Lower lobe of right lung (tissue), 2 donors: ENCODE results near the gene AMPD2. TPM values are rescaled to one million over a fixed set of nuclear protein-coding genes. Genes with fewer than 3 reads are reported as not detected.

Experiments
- ATAC-seq, 2 donors: fragments of 200-7000 bp; cut with Tn5 transposase; one replicate each; pipeline ENCODE4 v1.9.1; 2020 to 2022; ENCODE audit warnings: mild to moderate bottlenecking in 2 of 2, moderate library complexity in 2 of 2
- DNase-seq: peaks from one replicate; pipeline ENCODE4 v3.0.0-alpha.2; 2020
- H3K27ac ChIP-seq: fragments of 200-600 bp; one replicate; pipeline ENCODE4 v1.8.0; 2022
- H3K27me3 ChIP-seq: fragments of 200-600 bp; one replicate; pipeline ENCODE4 v1.8.0; 2022; ENCODE audit warnings: low read depth
- H3K36me3 ChIP-seq: fragments of 200-600 bp; one replicate; pipeline ENCODE4 v1.8.0; 2022; ENCODE audit warnings: mild to moderate bottlenecking
- H3K4me1 ChIP-seq: fragments of 200-600 bp; one replicate; pipeline ENCODE4 v1.8.0; 2022
- H3K4me3 ChIP-seq: fragments of 200-600 bp; one replicate; pipeline ENCODE4 v1.8.0; 2022; ENCODE audit warnings: mild to moderate bottlenecking
- H3K9me3 ChIP-seq: fragments of 200-600 bp; one replicate; pipeline ENCODE4 v1.8.0; 2022
- intact Hi-C: fragments of 100-400 bp; cut with DNase I; formaldehyde crosslinking; loops from one replicate; pipeline ENCODE4 v1.11.0; 2022
- total RNA-seq: library from RNA; stranded (reverse); fragmentation: NEBNext Ultra II Directional; extraction: Animal tissue kit (Norgen Biotek cat#: 25700); gene quantifications from one replicate; pipeline ENCODE4 v1.2.1, GENCODE V29; 2021
- TF ChIP-seq, protein P1 (sequence below): fragments of 200-600 bp; IDR thresholded peaks from one replicate; pipeline ENCODE4 v1.8.0; 2022; ENCODE audit warnings: antibody characterized with exemption, mild to moderate bottlenecking
- donor health status: DM: no; HTN: yes; CAD: no; lungs with severe emphysema.

The AMPD2 gene
- total RNA-seq, 1 donor from 2014 or later: 55.9 TPM

DNA sequence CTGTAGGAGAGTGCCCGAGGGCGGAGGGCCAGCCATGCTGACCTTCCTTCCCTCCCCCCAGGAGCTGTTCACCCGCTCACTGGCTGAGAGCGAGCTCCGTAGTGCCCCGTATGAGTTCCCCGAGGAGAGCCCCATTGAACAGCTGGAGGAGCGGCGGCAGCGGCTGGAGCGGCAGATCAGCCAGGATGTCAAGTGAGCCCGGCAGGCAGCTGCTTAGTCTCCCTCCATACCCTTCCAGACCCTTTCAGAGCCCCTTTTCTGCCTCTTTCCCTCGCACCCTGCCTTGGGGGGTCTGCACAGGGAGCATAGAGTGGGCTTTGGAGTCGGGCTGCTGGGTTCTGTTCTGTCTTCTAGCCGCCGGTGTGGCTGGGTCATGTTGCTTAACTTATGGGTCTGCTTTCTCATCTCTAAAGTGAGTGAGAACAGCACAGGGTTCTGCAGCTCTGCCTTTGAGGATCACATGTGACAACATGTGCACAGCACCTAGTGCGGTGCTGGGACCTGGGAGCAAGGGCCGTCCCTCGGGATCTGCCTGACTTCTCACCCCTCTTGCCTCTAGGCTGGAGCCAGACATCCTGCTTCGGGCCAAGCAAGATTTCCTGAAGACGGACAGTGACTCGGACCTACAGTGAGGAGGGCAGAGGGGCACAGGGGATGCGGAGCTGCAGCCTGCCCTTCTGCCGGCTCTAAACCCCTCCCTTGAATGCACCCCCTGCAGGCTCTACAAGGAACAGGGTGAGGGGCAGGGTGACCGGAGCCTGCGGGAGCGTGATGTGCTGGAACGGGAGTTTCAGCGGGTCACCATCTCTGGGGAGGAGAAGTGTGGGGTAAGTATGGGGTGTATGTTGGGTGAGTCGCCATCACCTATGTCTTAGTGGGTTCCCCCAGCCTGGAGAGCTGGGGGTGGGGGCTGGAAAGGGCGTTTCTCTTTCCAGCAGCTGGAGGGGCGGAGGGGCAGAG, 6.2 kb downstream of the AMPD2 start:
- Histone ChIP-seq H3K4me3 (no peak overlapping the region), H3K27ac (no peak overlapping the region), H3K4me1 (peaks cover 38% of the 10 kb centered on the region), H3K27me3 (no peaks in the 10 kb centered on the region), H3K9me3 (no peaks in the 10 kb centered on the region), H3K36me3 (peaks cover 41% of the 10 kb centered on the region)
- intact Hi-C loops: no loop called here
- ATAC-seq: no peak
- TF ChIP-seq, protein P1, sequence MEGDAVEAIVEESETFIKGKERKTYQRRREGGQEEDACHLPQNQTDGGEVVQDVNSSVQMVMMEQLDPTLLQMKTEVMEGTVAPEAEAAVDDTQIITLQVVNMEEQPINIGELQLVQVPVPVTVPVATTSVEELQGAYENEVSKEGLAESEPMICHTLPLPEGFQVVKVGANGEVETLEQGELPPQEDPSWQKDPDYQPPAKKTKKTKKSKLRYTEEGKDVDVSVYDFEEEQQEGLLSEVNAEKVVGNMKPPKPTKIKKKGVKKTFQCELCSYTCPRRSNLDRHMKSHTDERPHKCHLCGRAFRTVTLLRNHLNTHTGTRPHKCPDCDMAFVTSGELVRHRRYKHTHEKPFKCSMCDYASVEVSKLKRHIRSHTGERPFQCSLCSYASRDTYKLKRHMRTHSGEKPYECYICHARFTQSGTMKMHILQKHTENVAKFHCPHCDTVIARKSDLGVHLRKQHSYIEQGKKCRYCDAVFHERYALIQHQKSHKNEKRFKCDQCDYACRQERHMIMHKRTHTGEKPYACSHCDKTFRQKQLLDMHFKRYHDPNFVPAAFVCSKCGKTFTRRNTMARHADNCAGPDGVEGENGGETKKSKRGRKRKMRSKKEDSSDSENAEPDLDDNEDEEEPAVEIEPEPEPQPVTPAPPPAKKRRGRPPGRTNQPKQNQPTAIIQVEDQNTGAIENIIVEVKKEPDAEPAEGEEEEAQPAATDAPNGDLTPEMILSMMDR: no peak
- DNase-seq: no peak

DNA sequence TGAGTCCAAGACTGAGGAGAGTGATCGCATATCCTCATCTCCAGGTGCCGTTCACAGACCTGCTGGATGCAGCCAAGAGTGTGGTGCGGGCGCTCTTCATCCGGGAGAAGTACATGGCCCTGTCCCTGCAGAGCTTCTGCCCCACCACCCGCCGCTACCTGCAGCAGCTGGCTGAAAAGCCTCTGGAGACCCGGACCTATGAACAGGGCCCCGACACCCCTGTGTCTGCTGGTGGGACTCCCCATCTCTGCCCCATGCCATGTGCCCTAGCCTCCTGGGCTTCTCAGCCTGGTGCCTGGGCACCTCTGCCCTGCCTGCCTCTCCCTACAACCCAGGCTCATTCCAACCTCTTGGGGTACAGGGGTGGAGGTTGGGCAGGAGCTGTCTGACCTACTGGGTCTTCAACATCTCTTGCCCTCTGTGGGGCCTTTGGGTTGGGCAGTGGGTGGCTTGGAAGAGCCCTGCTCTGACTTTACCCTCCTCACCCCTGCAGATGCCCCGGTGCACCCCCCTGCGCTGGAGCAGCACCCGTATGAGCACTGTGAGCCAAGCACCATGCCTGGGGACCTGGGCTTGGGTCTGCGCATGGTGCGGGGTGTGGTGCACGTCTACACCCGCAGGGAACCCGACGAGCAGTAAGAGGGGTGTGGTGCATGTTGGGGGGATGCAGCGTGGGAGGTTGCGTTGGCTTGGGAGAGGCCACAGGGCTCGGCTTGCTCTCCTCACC, 7.2 kb downstream of the AMPD2 start:
- Histone ChIP-seq H3K36me3 (peaks cover 51% of the 10 kb centered on the region), H3K27ac (no peak overlapping the region), H3K4me3 (no peak overlapping the region), H3K27me3 (no peaks in the 10 kb centered on the region), H3K4me1 (peaks cover 29% of the 10 kb centered on the region), H3K9me3 (no peaks in the 10 kb centered on the region)
- ATAC-seq (no peak), DNase-seq (no peak)
- intact Hi-C loops: no loop called here
- TF ChIP-seq, protein P1: no peak

- Histone ChIP-seq H3K4me3 (no peak overlapping the region), H3K9me3 (no peaks in the 10 kb centered on the region), H3K27me3 (no peaks in the 10 kb centered on the region), H3K36me3 (peaks cover 51% of the 10 kb centered on the region), H3K4me1 (peaks cover 20% of the 10 kb centered on the region), H3K27ac (no peak overlapping the region)
- intact Hi-C loops: no loop called here
- TF ChIP-seq, protein P1: no peak
- DNase-seq: no peak
- ATAC-seq: no peak
Observed at GRCh38 chr1:109627692-109628399, 8.2 kb downstream of the AMPD2 start.

DNA sequence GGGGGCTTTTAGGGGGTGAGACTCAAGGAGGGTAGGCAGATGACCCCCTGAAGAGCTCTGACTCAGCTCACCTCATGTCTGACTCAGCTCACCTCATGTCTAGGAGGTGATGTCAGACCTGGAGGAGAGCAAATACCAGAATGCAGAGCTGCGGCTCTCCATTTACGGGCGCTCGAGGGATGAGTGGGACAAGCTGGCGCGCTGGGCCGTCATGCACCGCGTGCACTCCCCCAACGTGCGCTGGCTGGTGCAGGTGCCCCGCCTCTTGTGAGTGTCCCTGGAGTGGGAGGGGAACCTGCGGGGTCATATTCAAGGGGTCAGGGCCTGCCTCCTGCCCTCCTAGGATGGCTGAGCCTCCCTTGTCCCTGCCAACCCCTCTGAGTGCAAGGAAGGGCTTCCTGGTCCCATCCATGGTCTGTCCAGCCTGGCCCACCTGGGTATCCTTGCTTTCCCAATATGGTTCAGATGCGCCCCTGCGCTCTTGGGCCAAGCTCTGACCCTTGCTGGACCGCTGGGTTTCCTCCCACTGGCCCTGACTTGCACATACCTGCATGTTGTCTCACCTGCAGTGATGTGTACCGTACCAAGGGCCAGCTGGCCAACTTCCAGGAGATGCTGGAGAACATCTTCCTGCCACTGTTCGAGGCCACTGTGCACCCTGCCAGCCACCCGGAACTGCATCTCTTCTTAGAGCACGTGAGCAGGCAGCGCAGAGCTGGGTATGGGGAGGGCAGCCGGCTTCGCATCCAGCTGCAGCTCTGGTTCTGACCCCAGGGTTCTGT, 9.1 kb downstream of the AMPD2 start:
- TF ChIP-seq, protein P1: no peak
- Histone ChIP-seq H3K27me3 (no peaks in the 10 kb centered on the region), H3K4me3 (no peak overlapping the region), H3K4me1 (peaks cover 15% of the 10 kb centered on the region), H3K27ac (no peak overlapping the region), H3K36me3 (peaks cover 51% of the 10 kb centered on the region), H3K9me3 (no peaks in the 10 kb centered on the region)
- intact Hi-C loops: no loop called here
- ATAC-seq (no peak), DNase-seq (no peak)
